WTC11 (cell line): ENCODE measurements around the gene SBF2. TPM values are rescaled to one million over a fixed set of nuclear protein-coding genes. Genes with fewer than 3 reads are reported as not detected.

ENCODE experiments used
- ATAC-seq: fragments of 200-7000 bp; cut with Tn5 transposase; 2 replicates; pipeline ENCODE4 v1.10.0; 2021; ENCODE audit warnings: mild to moderate bottlenecking, moderate library complexity
- CTCF ChIA-PET: fragments of 300-600 bp; sonication (Branson Sonifier 250); formaldehyde crosslinking; loops from one replicate; lab custom pipeline; 2021; ENCODE audit warnings: antibody characterized with exemption; lab: Charles Lee
- POLR2A ChIA-PET: fragments of 350-600 bp; sonication (Branson Sonifier 250); formaldehyde crosslinking; loops from one replicate; lab custom pipeline; 2021; ENCODE audit warnings: antibody characterized with exemption; lab: Charles Lee
- DNase-seq: peaks from one replicate; pipeline ENCODE4 v3.0.0; 2021; ENCODE audit warnings: low spot score
- H3K27ac Mint-ChIP-seq: 2 replicates; pipeline ENCODE4 v1.8.0; 2021; ENCODE audit warnings: mixed read lengths
- H3K27me3 Mint-ChIP-seq: 2 replicates; pipeline ENCODE4 v1.8.0; 2021; ENCODE audit warnings: low read depth, mild to moderate bottlenecking, moderate library complexity, mixed read lengths
- H3K36me3 Mint-ChIP-seq: 2 replicates; pipeline ENCODE4 v1.8.0; 2021; ENCODE audit warnings: mixed read lengths
- H3K4me1 Mint-ChIP-seq: 2 replicates; pipeline ENCODE4 v1.8.0; 2022; ENCODE audit warnings: mixed read lengths
- H3K4me3 Mint-ChIP-seq: 2 replicates; pipeline ENCODE4 v1.8.0; 2021; ENCODE audit warnings: mild to moderate bottlenecking, moderate library complexity, mixed read lengths
- H3K9me3 Mint-ChIP-seq: 2 replicates; pipeline ENCODE4 v1.8.0; 2021; ENCODE audit warnings: mixed read lengths
- ATF3 ChIP-seq: sonication (generic); formaldehyde crosslinking; conservative IDR thresholded peaks from 2 replicates; pipeline ENCODE4 v1.8.1; 2022; ENCODE audit warnings: mild to moderate bottlenecking, missing genetic modification reagents
- CREM ChIP-seq: sonication (generic); formaldehyde crosslinking; IDR thresholded peaks from 2 replicates; pipeline ENCODE4 v1.8.1; 2022; ENCODE audit warnings: mild to moderate bottlenecking, missing genetic modification reagents, moderate library complexity
- FOXP1 ChIP-seq: sonication (generic); formaldehyde crosslinking; IDR thresholded peaks from 2 replicates; pipeline ENCODE4 v1.8.0; 2022; ENCODE audit warnings: missing genetic modification reagents, mild to moderate bottlenecking, moderate library complexity, borderline replicate concordance
- KAT7 ChIP-seq: sonication (generic); formaldehyde crosslinking; IDR thresholded peaks from 2 replicates; pipeline ENCODE4 v1.8.1; 2023; ENCODE audit warnings: missing genetic modification reagents, mild to moderate bottlenecking, borderline replicate concordance
- MXD4 ChIP-seq: fragments of 250-450 bp; sonication (Bioruptor Pico); IDR thresholded peaks from 2 replicates; pipeline ENCODE4 v1.8.0; 2021; ENCODE audit warnings: mild to moderate bottlenecking, moderate library complexity, borderline replicate concordance
- MYBL2 ChIP-seq: sonication (generic); formaldehyde crosslinking; IDR thresholded peaks from 2 replicates; pipeline ENCODE4 v1.8.1; 2023; ENCODE audit warnings: mild to moderate bottlenecking, moderate library complexity, missing genetic modification reagents
- PREB ChIP-seq: sonication (generic); formaldehyde crosslinking; IDR thresholded peaks from 2 replicates; pipeline ENCODE4 v1.8.1; 2022; ENCODE audit warnings: mild to moderate bottlenecking, missing genetic modification reagents, moderate library complexity, borderline replicate concordance
- RELA ChIP-seq: sonication (generic); formaldehyde crosslinking; IDR thresholded peaks from 2 replicates; pipeline ENCODE4 v1.8.1; 2022; ENCODE audit warnings: missing genetic modification reagents, mild to moderate bottlenecking, borderline replicate concordance
- USF2 ChIP-seq: sonication (generic); formaldehyde crosslinking; IDR thresholded peaks from 2 replicates; pipeline ENCODE4 v1.8.1; 2023; ENCODE audit warnings: mild to moderate bottlenecking, missing genetic modification reagents, moderate library complexity
- ZNF121 ChIP-seq: sonication (generic); formaldehyde crosslinking; IDR thresholded peaks from 2 replicates; pipeline ENCODE4 v1.8.0; 2023; ENCODE audit warnings: missing genetic modification reagents
- ZNF317 ChIP-seq: sonication (generic); formaldehyde crosslinking; IDR thresholded peaks from 2 replicates; pipeline ENCODE4 v1.8.1; 2023; ENCODE audit warnings: low read depth, mild to moderate bottlenecking, moderate library complexity, missing genetic modification reagents, borderline replicate concordance
- total RNA-seq: library from RNA; stranded (reverse); gene quantifications from 3 replicates; pipeline ENCODE4 v1.2.3, GENCODE V29; 2021
- TF ChIP-seq, protein P1 (sequence below): fragments of 250-450 bp; sonication (Bioruptor Pico); IDR thresholded peaks from 2 replicates; pipeline ENCODE4 v1.9.0; 2021; ENCODE audit warnings: mild to moderate bottlenecking, borderline replicate concordance
- TF ChIP-seq, protein P2 (sequence below): fragments of 250-450 bp; sonication (Bioruptor Pico); IDR thresholded peaks from 2 replicates; pipeline ENCODE4 v1.9.0; 2021; ENCODE audit warnings: mild to moderate bottlenecking
- TF ChIP-seq, protein P3 (sequence below): sonication (generic); formaldehyde crosslinking; IDR thresholded peaks from 2 replicates; pipeline ENCODE4 v1.8.1; 2023; ENCODE audit warnings: mild to moderate bottlenecking, missing genetic modification reagents

The SBF2 gene
- total RNA-seq, 1 experiment from 2014 or later = 47.6 TPM

DNA sequence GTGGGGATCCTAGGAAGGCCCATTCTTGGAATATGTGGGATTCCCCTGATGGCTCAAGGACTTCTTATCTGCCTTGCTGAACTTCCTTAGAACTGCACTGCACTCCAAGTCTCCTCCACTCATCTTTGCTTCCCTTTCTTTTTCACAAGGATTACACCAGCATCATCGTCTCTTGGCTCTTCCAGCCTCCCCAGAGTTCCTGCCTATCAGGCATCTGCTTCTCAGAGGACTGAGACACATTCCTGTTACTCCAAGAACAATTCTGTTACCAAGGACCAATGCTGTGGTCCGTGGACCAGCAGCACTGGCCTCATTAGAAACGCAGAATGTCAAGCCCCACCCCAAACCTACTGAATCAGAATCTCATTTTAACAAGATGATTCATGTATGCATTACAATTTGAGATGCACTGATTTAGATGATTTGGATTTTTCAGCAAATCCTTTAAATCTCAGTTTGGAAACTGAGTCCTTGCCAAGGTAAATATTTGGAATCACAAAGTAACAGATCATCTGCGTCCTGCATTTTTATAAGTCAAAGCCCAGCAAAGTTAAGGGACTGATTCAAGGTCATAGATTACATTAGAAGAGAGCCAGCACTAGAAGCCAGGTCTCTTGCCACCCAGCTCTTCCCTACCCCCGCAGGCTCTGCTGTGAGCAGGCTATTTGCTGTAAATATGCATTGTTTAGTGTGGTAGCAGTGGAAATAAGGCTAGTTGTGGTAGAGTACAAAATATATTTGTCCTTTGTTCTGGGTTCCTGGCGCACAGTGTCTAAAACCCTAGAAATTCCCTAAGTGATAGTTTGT lies 519.2 kb downstream of the SBF2 start:
- no peak for DNase-seq
- POLR2A ChIA-PET = interaction anchor here (0.5 to 0.6 kb wide), 2 partner anchors 429 to 466 kb away, joined by 3 to 5 read pairs; no protein-coding TSS in a partner anchor

GRCh38 chr11:9774109-9774508 lies 519.9 kb downstream of the SBF2 start:
- H3K27me3 Mint-ChIP-seq = no peaks in the 10 kb centered on the region
- H3K9me3 Mint-ChIP-seq = no peaks in the 10 kb centered on the region
- no peak for TF ChIP-seq KAT7 (CRISPR knock-in tag)
- TF ChIP-seq, protein P1, sequence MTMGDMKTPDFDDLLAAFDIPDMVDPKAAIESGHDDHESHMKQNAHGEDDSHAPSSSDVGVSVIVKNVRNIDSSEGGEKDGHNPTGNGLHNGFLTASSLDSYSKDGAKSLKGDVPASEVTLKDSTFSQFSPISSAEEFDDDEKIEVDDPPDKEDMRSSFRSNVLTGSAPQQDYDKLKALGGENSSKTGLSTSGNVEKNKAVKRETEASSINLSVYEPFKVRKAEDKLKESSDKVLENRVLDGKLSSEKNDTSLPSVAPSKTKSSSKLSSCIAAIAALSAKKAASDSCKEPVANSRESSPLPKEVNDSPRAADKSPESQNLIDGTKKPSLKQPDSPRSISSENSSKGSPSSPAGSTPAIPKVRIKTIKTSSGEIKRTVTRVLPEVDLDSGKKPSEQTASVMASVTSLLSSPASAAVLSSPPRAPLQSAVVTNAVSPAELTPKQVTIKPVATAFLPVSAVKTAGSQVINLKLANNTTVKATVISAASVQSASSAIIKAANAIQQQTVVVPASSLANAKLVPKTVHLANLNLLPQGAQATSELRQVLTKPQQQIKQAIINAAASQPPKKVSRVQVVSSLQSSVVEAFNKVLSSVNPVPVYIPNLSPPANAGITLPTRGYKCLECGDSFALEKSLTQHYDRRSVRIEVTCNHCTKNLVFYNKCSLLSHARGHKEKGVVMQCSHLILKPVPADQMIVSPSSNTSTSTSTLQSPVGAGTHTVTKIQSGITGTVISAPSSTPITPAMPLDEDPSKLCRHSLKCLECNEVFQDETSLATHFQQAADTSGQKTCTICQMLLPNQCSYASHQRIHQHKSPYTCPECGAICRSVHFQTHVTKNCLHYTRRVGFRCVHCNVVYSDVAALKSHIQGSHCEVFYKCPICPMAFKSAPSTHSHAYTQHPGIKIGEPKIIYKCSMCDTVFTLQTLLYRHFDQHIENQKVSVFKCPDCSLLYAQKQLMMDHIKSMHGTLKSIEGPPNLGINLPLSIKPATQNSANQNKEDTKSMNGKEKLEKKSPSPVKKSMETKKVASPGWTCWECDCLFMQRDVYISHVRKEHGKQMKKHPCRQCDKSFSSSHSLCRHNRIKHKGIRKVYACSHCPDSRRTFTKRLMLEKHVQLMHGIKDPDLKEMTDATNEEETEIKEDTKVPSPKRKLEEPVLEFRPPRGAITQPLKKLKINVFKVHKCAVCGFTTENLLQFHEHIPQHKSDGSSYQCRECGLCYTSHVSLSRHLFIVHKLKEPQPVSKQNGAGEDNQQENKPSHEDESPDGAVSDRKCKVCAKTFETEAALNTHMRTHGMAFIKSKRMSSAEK (CRISPR knock-in tag) = no peak
- TF ChIP-seq, protein P2, sequence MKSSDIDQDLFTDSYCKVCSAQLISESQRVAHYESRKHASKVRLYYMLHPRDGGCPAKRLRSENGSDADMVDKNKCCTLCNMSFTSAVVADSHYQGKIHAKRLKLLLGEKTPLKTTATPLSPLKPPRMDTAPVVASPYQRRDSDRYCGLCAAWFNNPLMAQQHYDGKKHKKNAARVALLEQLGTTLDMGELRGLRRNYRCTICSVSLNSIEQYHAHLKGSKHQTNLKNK (CRISPR knock-in tag) = no peak
- no peak for TF ChIP-seq ZNF121 (CRISPR knock-in tag)
- CTCF ChIA-PET = no interaction called here
- POLR2A ChIA-PET = no interaction called here
- ATAC-seq = no peak
- no peak overlapping the region for H3K4me3 Mint-ChIP-seq
- no peak overlapping the region for H3K27ac Mint-ChIP-seq
- H3K4me1 Mint-ChIP-seq = peaks cover 35% of the 10 kb centered on the region
- H3K36me3 Mint-ChIP-seq = peaks cover 7% of the 10 kb centered on the region
- DNase-seq = no peak

More for the DNA sequence above, 519.2 kb downstream of the SBF2 start:
- H3K36me3 Mint-ChIP-seq = peaks cover 13% of the 10 kb centered on the region
- peaks cover 35% of the 10 kb centered on the region for H3K4me1 Mint-ChIP-seq
- TF ChIP-seq RELA (CRISPR knock-in tag) = no peak
- TF ChIP-seq PREB = no peak
- no peak for TF ChIP-seq MYBL2
- TF ChIP-seq CREM (CRISPR knock-in tag) = no peak
- no peak for TF ChIP-seq ATF3 (CRISPR knock-in tag)
- TF ChIP-seq ZNF317 (CRISPR knock-in tag) = no peak
- TF ChIP-seq, protein P3, sequence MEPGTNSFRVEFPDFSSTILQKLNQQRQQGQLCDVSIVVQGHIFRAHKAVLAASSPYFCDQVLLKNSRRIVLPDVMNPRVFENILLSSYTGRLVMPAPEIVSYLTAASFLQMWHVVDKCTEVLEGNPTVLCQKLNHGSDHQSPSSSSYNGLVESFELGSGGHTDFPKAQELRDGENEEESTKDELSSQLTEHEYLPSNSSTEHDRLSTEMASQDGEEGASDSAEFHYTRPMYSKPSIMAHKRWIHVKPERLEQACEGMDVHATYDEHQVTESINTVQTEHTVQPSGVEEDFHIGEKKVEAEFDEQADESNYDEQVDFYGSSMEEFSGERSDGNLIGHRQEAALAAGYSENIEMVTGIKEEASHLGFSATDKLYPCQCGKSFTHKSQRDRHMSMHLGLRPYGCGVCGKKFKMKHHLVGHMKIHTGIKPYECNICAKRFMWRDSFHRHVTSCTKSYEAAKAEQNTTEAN (CRISPR knock-in tag) = no peak
- TF ChIP-seq USF2 (CRISPR knock-in tag) = no peak
- TF ChIP-seq MXD4 = no peak
- TF ChIP-seq FOXP1 (CRISPR knock-in tag) = no peak
- TF ChIP-seq, all 79 proteins: peak for 0
- CTCF ChIA-PET = interaction anchor here (1.6 kb wide), 1 partner anchor 16 kb away, joined by 7 read pairs; no protein-coding TSS in a partner anchor
- Mint-ChIP-seq H3K27ac (no peak overlapping the region), H3K9me3 (no peaks in the 10 kb centered on the region), H3K27me3 (no peaks in the 10 kb centered on the region), H3K4me3 (no peak overlapping the region)
- ATAC-seq = no peak; the same call in 1 of the 2 replicates
